Measurements from ENCODE around the gene TET3. TPM values are rescaled to one million over a fixed set of nuclear protein-coding genes. Genes with fewer than 3 reads are reported as not detected.

Gene TET3
- total RNA-seq, 4 donors from 2014 or later, result 18.2 to 38.7 (median 27.0) TPM

GRCh38 chr2:74029714-74030397 lies 45.1 kb downstream of the TET3 start:
- TF ChIP-seq POLR2A (IDR thresholded peaks at IDR 0.05) (no peak), CTCF (IDR thresholded peaks at IDR 0.05) (no peak)
- H3K27me3 ChIP-seq, result no peaks in the 10 kb centered on the region

GRCh38 chr2:74031221-74031620 lies 46.5 kb downstream of the TET3 start:
- no peaks in the 10 kb centered on the region for H3K27me3 ChIP-seq
- H3K4me1 ChIP-seq, result peaks cover 0 to 27% (median 7%) of the 10 kb centered on the region in 4 donors
- H3K27ac ChIP-seq, result peak overlapping the region in 1 of 4 donors; percentile 76
- no peak for DNase-seq
- H3K9me3 ChIP-seq, result no peaks in the 10 kb centered on the region
- no peak for TF ChIP-seq CTCF (IDR thresholded peaks at IDR 0.05)
- no peak for TF ChIP-seq POLR2A (IDR thresholded peaks at IDR 0.05)
- no peaks in the 10 kb centered on the region for H3K36me3 ChIP-seq
- H3K4me3 ChIP-seq, result no peak overlapping the region

More at GRCh38 chr2:74029714-74030397, 45.1 kb downstream of the TET3 start:
- Histone ChIP-seq H3K36me3 (no peaks in the 10 kb centered on the region), H3K4me3 (no peak overlapping the region), H3K27ac (no peak overlapping the region), H3K4me1 (peaks cover 0 to 38% (median 14%) of the 10 kb centered on the region in 4 donors), H3K9me3 (no peaks in the 10 kb centered on the region)
- no peak for DNase-seq

- no peaks in the 10 kb centered on the region for H3K36me3 ChIP-seq
- H3K27ac ChIP-seq, result peak overlapping the region in 3 of 4 donors; percentile 40 to 76 (median 51)
- no peak for TF ChIP-seq CTCF (IDR thresholded peaks at IDR 0.05)
Measured at GRCh38 chr2:74031959-74032287, 47.2 kb downstream of the TET3 start.

GRCh38 chr2:74033375-74033774 lies 48.7 kb downstream of the TET3 start:
- H3K27me3 ChIP-seq, result no peaks in the 10 kb centered on the region
- H3K36me3 ChIP-seq, result no peaks in the 10 kb centered on the region
- H3K4me1 ChIP-seq, result peaks cover 0 to 38% (median 21%) of the 10 kb centered on the region in 4 donors
- no peak overlapping the region for H3K27ac ChIP-seq
- no peak overlapping the region for H3K4me3 ChIP-seq
- H3K9me3 ChIP-seq, result no peaks in the 10 kb centered on the region
- TF ChIP-seq POLR2A (IDR thresholded peaks at IDR 0.05) (no peak), CTCF (IDR thresholded peaks at IDR 0.05) (no peak)
- DNase-seq, result no peak

More at GRCh38 chr2:74031959-74032287, 47.2 kb downstream of the TET3 start:
- Histone ChIP-seq H3K27me3 (no peaks in the 10 kb centered on the region), H3K4me1 (peaks cover 0 to 29% (median 8%) of the 10 kb centered on the region in 4 donors), H3K4me3 (peak overlapping the region in 1 of 4 donors; percentile 7), H3K9me3 (no peaks in the 10 kb centered on the region)
- no peak for DNase-seq

Small RNAs within 50 kb of the gene (small RNA-seq; reads per million reads assigned to genes)
- gene AC110801.1 (0 to 0.13 reads per million in 2 donors), gene RNA5SP97 (0 reads per million in 2 donors)

Other genes starting within 250 kb of the TET3 start
- 10 to 100 TPM; 17.3 to 28.5 (median 19.2) TPM for gene TPRKB, start 247.6 kb upstream of the TET3 start, total RNA-seq
- 10 to 100 TPM; 25.6 to 36.3 (median 26.8) TPM for gene DUSP11, start 204.8 kb upstream of the TET3 start, total RNA-seq
- not detected for gene C2orf78, start 200.7 kb upstream of the TET3 start, total RNA-seq
- gene STAMBP, start 155.9 kb upstream of the TET3 start, total RNA-seq, result 10 to 100 TPM; 25.4 to 61.9 (median 44.3) TPM
- 100 to 1,000 TPM in 1 of 4 donors, 10 to 100 TPM in 3; 27.5 to 140 (median 40.0) TPM for gene ACTG2, start 91.9 kb upstream of the TET3 start, total RNA-seq
- 10 to 100 TPM; 24.2 to 44.5 (median 39.7) TPM for gene DGUOK, start 58.0 kb upstream of the TET3 start, total RNA-seq
- gene BOLA3, start 163.0 kb downstream of the TET3 start, total RNA-seq, result 10 to 100 TPM; 17.7 to 72.6 (median 28.0) TPM
- 100 to 1,000 TPM in 1 of 4 donors, 10 to 100 TPM in 3; 46.7 to 102 (median 77.6) TPM for gene MOB1A, start 194.0 kb downstream of the TET3 start, total RNA-seq
- 10 to 100 TPM; 15.1 to 24.8 (median 16.2) TPM for gene MTHFD2, start 213.7 kb downstream of the TET3 start, total RNA-seq